GM10248 (cell line): ENCODE measurements around the gene SATB2.

Experiments
- CTCF ChIA-PET: fragments of 300-600 bp; sonication (Branson Sonifier 250); formaldehyde crosslinking; extraction: SDS; loops from one replicate; lab custom pipeline; 2021; ENCODE audit warnings: antibody characterized with exemption; lab: Yijun Ruan, JAX
- POLR2A ChIA-PET: fragments of 350-650 bp; sonication (Branson Sonifier 250); formaldehyde crosslinking; extraction: SDS; loops from one replicate; lab custom pipeline; 2020; ENCODE audit warnings: antibody characterized with exemption; lab: Yijun Ruan, JAX
- DNase-seq: peaks from one replicate; pipeline ENCODE4 v3.0.0; 2012; ENCODE audit errors: extremely low spot score
- CTCF ChIP-seq: IDR thresholded peaks from 2 replicates; pipeline ENCODE4 v1.5.1; 2012; ENCODE audit warnings: mild to moderate bottlenecking, low read depth; ENCODE audit errors: extremely low read depth, missing control alignments, control extremely low read depth

SATB2 gene

GRCh38 chr2:199306116-199306515 is 151.6 kb downstream of the SATB2 start:
- POLR2A ChIA-PET, result no interaction called here
- CTCF ChIA-PET, result no interaction called here

GRCh38 chr2:199303728-199304177 is 154.0 kb downstream of the SATB2 start:
- DNase-seq, result no peak
- POLR2A ChIA-PET, result no interaction called here
- TF ChIP-seq CTCF, result no peak
- CTCF ChIA-PET, result no interaction called here

More at GRCh38 chr2:199306116-199306515, 151.6 kb downstream of the SATB2 start:
- TF ChIP-seq CTCF, result no peak
- no peak for DNase-seq

- DNase-seq, result no peak
- POLR2A ChIA-PET, result no interaction called here
- CTCF ChIA-PET, result no interaction called here
- no peak for TF ChIP-seq CTCF
Measured at GRCh38 chr2:199302851-199303250, 154.9 kb downstream of the SATB2 start.

- ChIA-PET CTCF (no interaction called here), POLR2A (no interaction called here)
- no peak for TF ChIP-seq CTCF
- DNase-seq, result no peak
Measured at GRCh38 chr2:199288424-199288823, 169.3 kb downstream of the SATB2 start.

- CTCF ChIA-PET, result no interaction called here
- POLR2A ChIA-PET, result no interaction called here
- DNase-seq, result no peak
- no peak for TF ChIP-seq CTCF
Measured at GRCh38 chr2:199282309-199282708, 175.4 kb downstream of the SATB2 start.

GRCh38 chr2:199279146-199279545 is 178.6 kb downstream of the SATB2 start:
- CTCF ChIA-PET, result interaction anchor here (1.0 kb wide), 1 partner anchor 11 kb away, joined by 3 read pairs; no protein-coding TSS in a partner anchor
- no peak for TF ChIP-seq CTCF
- POLR2A ChIA-PET, result no interaction called here
- no peak for DNase-seq

GRCh38 chr2:199278099-199278498 is 179.6 kb downstream of the SATB2 start:
- DNase-seq, result no peak
- POLR2A ChIA-PET, result no interaction called here
- CTCF ChIA-PET, result no interaction called here
- TF ChIP-seq CTCF, result no peak
